ENCODE results near the gene GNAS.

DNA sequence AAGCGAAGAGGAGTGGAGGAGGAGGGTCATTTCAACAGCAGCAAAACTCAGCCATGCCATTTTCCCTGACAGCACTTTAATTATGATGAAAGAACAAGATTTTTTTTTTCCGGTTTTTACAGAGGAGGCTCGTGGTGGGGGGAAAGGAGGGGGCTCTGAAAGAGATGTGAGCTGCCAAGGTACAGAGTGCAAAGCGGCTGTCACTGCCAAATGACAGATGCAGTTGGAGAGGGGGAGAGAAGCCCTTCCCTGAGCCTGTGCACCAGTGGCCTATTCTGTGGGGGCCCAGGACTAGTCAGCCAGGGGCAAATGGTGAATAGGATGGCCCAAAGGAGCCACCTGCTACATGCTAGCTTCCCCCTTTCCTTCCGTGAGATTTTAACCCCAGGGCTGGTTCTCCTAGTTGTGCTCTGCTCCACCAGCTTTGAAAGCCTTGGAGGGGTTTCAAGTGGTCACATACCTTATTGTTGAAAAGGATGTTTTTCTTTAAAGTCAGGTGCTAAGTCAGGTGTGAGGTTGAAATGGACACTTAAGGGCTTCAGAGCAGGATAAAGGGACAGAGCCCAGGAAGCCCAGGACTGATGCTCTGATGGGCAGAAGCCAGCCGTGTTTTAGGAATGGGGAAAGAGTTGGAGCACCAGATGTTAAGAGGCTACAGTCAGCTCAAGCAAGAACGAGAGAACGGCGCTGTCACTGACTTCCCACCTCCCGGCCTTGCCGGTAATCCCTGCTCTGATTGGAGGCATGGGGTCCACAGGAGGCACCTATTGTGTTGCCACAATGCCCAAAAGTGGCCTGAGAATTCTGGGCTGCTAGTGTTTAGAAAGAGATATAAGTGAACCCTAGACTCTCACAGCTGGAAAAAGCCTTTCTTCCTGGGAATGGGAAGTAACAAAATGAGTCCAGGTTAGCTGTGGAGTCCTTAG, 24.8 kb downstream of the GNAS start:
- TF ChIP-seq, protein P1, sequence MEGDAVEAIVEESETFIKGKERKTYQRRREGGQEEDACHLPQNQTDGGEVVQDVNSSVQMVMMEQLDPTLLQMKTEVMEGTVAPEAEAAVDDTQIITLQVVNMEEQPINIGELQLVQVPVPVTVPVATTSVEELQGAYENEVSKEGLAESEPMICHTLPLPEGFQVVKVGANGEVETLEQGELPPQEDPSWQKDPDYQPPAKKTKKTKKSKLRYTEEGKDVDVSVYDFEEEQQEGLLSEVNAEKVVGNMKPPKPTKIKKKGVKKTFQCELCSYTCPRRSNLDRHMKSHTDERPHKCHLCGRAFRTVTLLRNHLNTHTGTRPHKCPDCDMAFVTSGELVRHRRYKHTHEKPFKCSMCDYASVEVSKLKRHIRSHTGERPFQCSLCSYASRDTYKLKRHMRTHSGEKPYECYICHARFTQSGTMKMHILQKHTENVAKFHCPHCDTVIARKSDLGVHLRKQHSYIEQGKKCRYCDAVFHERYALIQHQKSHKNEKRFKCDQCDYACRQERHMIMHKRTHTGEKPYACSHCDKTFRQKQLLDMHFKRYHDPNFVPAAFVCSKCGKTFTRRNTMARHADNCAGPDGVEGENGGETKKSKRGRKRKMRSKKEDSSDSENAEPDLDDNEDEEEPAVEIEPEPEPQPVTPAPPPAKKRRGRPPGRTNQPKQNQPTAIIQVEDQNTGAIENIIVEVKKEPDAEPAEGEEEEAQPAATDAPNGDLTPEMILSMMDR (IDR thresholded peaks at IDR 0.05 in 8 of 11, conservative IDR thresholded peaks at IDR 0.05 in 3 of 11): no peak
- TF ChIP-seq POLR2A (IDR thresholded peaks at IDR 0.05): no peak
- no peak for TF ChIP-seq POLR2AphosphoS5 (IDR thresholded peaks at IDR 0.05)
